Stimulated activated CD8-positive, alpha-beta memory T cell treated with anti-CD3 and anti-CD28 coated beads, Interleukin-4, amount 100 ng/mL, for 4 hours (primary cell): ENCODE results near the gene IMMP2L.
"Not testable (repeated sequence)": the region's sequence is repeated elsewhere in the genome, so short reads cannot be mapped to it uniquely, and the experiment has no call there.

Source experiments
- DNase-seq, 2 donors: peaks; one replicate each; pipeline ENCODE4 v3.0.0-alpha.2; 2020; ENCODE audit warnings: low read depth in 2 of 2, low spot score in 1 of 2

IMMP2L gene

DNA sequence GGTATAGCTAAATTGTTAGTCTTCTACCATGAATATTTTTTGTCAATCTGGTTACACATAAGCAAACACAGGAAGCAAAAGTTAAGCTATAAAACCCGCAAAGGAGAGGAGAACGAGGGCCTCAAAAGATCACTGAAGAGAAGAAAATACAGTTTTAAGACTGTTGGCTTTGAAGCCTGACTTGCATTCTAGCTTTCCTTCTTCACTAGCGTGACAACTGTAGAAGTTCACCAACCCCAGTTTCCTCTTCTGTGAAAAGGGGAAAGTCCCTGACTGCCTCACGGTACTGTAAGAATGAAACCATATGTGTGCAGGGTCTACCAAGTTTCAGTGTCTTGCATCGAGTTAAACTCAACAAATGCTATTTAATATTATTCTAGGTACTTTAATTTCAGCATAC, 478.9 kb downstream of the IMMP2L start:
- peak in 1 of 2 donors; percentile 5 for DNase-seq

DNA sequence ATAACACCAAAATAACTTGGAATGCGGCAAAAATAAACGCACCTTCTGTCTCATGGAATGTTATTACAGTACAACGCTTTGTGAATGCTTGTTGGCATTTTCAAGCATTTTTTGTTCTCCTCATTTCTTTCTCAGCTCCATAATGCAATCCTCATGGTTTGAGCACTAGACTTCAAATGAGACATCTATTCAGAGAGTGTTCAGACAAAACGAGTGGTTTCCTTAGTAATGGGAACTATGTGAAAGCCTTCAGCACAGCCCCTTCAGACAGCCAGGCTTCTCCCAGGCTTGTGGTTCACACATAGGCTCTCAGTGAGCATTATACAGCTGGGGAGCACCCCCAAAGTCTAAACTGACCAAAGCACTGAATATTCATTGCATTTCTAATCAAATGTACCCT, 479.9 kb downstream of the IMMP2L start:
- DNase-seq: no peak

DNA sequence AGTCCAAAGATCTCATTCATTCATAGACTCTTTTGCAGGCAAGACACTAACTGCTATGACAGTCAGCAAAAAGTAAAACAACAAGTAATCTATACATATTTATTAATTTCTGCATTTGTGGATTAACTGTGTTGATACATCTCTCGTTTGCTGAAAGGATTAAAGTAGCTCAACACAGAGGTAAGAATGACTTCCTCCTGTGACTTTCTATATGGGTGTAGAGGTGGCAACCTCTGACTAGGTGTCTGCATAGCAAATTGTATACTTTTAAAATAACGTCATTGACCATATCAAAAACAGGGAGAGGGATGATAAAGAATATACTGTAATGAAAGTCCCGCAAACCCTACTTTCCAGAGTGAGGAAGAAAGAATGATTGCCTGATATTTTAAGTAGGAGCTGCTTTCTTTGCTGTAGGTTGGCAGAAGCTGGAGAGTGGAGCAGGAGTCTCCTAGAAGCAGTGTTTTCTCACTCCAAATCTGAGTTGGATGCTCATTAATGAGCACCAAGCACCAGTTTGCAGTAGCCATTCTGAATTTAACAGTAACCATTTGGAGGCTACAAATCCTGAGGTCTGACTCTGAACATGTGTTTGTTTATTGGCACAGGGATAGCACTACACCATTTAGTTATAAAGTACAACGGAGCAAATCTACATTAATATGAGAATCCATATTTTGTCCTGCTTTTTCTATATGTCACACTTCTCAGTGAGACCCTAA, 480.6 kb downstream of the IMMP2L start:
- no peak for DNase-seq

DNA sequence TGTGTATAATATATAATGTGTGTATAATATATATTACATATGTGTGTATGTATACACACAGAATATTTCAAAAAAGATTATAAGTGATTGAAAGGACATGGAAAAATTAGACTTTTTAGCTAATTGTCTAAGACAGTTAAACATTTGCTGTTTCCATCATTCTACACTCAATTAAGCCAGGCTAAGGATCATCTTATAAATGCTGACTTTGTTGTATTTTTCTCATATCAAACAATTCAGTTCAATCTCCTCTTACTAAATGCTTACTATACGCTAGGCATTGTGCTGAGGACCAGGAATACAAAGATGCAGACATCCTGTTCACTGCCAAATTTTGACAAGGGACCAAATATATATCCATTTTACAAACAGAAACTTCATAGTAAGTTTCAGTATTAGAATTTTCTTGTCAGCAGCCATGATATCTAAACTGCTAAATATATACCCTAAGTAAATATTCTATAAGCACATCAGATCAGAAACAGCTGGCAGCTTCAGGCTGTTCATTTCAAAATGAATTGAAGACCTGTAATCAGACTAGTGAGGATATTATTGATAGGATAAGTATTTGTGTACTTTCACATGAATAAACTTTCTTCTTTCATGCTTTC, 481.7 kb downstream of the IMMP2L start:
- no peak for DNase-seq

DNA sequence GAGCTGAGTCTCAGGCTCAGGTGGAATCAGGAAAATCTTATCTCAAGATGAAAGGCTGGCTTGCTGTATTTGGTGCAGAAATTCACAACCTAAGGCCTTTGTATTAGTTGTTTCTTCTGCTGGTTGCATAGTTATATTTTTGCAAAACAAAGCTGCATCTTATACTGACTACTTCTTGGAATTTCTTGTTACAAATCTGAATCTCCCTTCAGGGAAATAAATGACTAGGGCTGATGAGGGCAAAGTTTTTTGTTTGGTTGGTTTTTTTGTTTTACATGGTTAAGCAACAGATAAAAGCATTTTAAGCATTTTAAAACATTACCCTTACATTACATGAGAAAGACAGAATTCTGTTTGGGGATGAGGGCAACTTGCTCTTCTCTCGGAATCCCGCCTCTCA, 485.3 kb downstream of the IMMP2L start:
- DNase-seq: no peak

- DNase-seq: no peak
Measured at GRCh38 chr7:111076205-111076604, 486.1 kb downstream of the IMMP2L start.

DNA sequence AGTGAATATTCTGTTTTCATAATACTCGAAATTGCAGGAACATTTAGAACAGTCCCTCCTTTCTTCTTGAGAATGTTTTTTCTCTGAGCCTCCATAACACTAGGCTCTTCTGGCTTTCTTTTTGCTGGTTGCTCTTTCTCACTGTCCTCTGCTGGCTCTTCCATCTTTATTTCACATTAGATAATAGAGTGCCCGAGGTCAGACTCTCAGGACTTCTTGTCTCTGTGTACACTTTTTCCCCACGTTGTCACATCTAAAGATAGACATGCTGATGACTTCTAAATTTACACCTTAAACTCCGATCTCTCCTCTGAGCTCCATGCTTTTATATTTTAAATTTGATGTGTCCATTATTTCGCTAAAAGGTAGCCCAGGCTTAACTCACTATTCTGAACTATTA, 486.8 kb downstream of the IMMP2L start:
- no peak for DNase-seq

DNA sequence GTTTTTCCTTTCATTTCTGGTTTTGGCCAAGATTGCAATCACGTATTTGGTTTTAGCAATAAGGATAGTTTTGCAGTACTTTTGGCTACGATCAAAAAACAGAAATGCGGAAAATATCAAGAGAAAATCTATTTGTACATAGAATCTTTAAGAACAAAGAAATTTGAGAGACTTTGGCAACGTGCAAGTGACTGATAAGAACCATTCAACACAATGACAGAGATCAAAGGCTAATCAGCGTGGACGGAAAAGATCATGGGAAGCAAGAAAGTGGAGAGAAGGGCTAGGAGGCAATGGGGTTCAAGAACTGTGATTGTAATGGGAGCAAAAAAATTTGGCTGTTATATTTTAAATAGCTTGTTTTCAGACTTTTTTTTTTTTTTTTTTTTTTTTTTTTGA, 487.5 kb downstream of the IMMP2L start:
- no peak for DNase-seq

GRCh38 chr7:111074071-111074747, 488.1 kb downstream of the IMMP2L start:
- no peak for DNase-seq

GRCh38 chr7:111072658-111073057, 489.6 kb downstream of the IMMP2L start:
- DNase-seq: not testable (repeated sequence)

- no peak for DNase-seq
Measured at GRCh38 chr7:111071556-111071955, 490.7 kb downstream of the IMMP2L start.

- DNase-seq: no peak
Measured at GRCh38 chr7:111068618-111069017, 493.7 kb downstream of the IMMP2L start.

- DNase-seq: no peak
Measured at GRCh38 chr7:111067682-111068081, 494.6 kb downstream of the IMMP2L start.

DNA sequence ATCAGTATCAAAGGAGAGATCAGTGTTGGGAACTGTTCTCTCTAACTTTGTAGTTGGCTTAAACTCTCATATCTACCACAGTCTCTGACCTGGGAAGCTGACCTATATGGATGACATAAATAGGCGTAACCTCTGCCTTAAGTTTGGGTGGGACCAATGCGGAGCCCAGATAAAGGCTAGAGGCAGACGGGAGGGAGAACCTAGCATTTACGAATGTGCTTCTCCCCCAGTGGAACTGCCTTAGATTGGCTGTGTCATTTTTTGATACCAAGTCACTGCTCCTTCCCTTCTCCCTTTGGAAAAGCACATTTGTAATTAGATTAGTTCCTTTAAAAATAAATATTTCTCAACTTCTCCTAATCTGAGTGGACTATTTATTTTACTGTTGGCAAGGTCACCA, 495.0 kb downstream of the IMMP2L start:
- no peak for DNase-seq

GRCh38 chr7:111063166-111063565, 499.1 kb downstream of the IMMP2L start:
- no peak for DNase-seq

- no peak for DNase-seq
Measured at GRCh38 chr7:111059833-111060232, 502.5 kb downstream of the IMMP2L start.

GRCh38 chr7:111057066-111057465, 505.2 kb downstream of the IMMP2L start:
- no peak for DNase-seq

GRCh38 chr7:111056371-111056770, 505.9 kb downstream of the IMMP2L start:
- DNase-seq: no peak

- DNase-seq: no peak
Measured at GRCh38 chr7:111053035-111053434, 509.3 kb downstream of the IMMP2L start.

GRCh38 chr7:111051832-111052231, 510.5 kb downstream of the IMMP2L start:
- no peak for DNase-seq

- DNase-seq: no peak
Measured at GRCh38 chr7:111050875-111051416, 511.3 kb downstream of the IMMP2L start.
